ENCODE measurements around the gene ACKR1. TPM values are rescaled to one million over a fixed set of nuclear protein-coding genes. Genes with fewer than 3 reads are reported as not detected.

The ACKR1 gene
- total RNA-seq, 2 experiments from 2014 or later = not detected

GRCh38 chr1:159209061-159209460, 4.4 kb downstream of the ACKR1 start:
- no peak for DNase-seq
- CTCF ChIA-PET = interaction anchor here (1.2 to 7.8 kb wide), 4 partner anchors 12 to 76 kb away, joined by 4 to 112 read pairs (median 67); no protein-coding TSS in a partner anchor
- intact Hi-C loops (cut with micrococcal nuclease) = loop anchor here (10.0 kb wide), 1 partner anchor 704 kb away; no protein-coding TSS in a partner anchor
- Mint-ChIP-seq H3K9me3 (no peaks in the 10 kb centered on the region), H3K36me3 (no peaks in the 10 kb centered on the region), H3K27me3 (peaks cover 53% of the 10 kb centered on the region), H3K4me3 (no peak overlapping the region), H3K27ac (no peak overlapping the region), H3K4me1 (ENCODE audit: low read depth) (peaks cover 20% of the 10 kb centered on the region)
- POLR2A ChIA-PET = no interaction called here

- POLR2A ChIA-PET = no interaction called here
- peaks cover 46% of the 10 kb centered on the region for H3K27me3 Mint-ChIP-seq
- CTCF ChIA-PET = interaction anchor here (0.6 to 7.8 kb wide), 19 partner anchors 11 to 674 kb away, joined by 3 to 116 read pairs (median 4); no protein-coding TSS in a partner anchor
- intact Hi-C loops (cut with micrococcal nuclease) = loop anchor here (1.0 to 10.0 kb wide), 4 partner anchors 50 to 793 kb away; no protein-coding TSS in a partner anchor
- no peak overlapping the region for H3K4me3 Mint-ChIP-seq
- no peaks in the 10 kb centered on the region for H3K9me3 Mint-ChIP-seq
- DNase-seq = peak; percentile 70
- no peaks in the 10 kb centered on the region for H3K36me3 Mint-ChIP-seq
- H3K4me1 Mint-ChIP-seq (ENCODE audit: low read depth) = peaks cover 19% of the 10 kb centered on the region
- H3K27ac Mint-ChIP-seq = no peak overlapping the region
Observed at GRCh38 chr1:159211331-159212136, 6.9 kb downstream of the ACKR1 start.

- CTCF ChIA-PET = interaction anchor here (0.9 to 7.8 kb wide), 13 partner anchors 9 to 681 kb away, joined by 3 to 116 read pairs (median 7); no protein-coding TSS in a partner anchor
- no peak overlapping the region for H3K4me3 Mint-ChIP-seq
- POLR2A ChIA-PET = no interaction called here
- no peak for DNase-seq
- intact Hi-C loops (cut with micrococcal nuclease) = loop anchor here (5.0 to 10.0 kb wide), 2 partner anchors 680 to 792 kb away; no protein-coding TSS in a partner anchor
- peaks cover 9% of the 10 kb centered on the region for H3K4me1 Mint-ChIP-seq (ENCODE audit: low read depth)
- no peak overlapping the region for H3K27ac Mint-ChIP-seq
- H3K9me3 Mint-ChIP-seq = no peaks in the 10 kb centered on the region
- peaks cover 43% of the 10 kb centered on the region for H3K27me3 Mint-ChIP-seq
- no peaks in the 10 kb centered on the region for H3K36me3 Mint-ChIP-seq
Observed at GRCh38 chr1:159212596-159212995, 7.9 kb downstream of the ACKR1 start.

GRCh38 chr1:159214149-159214760, 9.6 kb downstream of the ACKR1 start:
- H3K27me3 Mint-ChIP-seq = peaks cover 29% of the 10 kb centered on the region
- DNase-seq = peak; percentile 54
- CTCF ChIA-PET = interaction anchor here (0.6 to 7.8 kb wide), 42 partner anchors 8 to 1634 kb away, joined by 3 to 116 read pairs (median 4); partner anchors contain the start of genes ACKR1 and AIM2

GRCh38 chr1:159218649-159219636, 14.3 kb downstream of the ACKR1 start:
- POLR2A ChIA-PET = no interaction called here

More at GRCh38 chr1:159214149-159214760, 9.6 kb downstream of the ACKR1 start:
- intact Hi-C loops (cut with micrococcal nuclease) = loop anchor here (5.0 to 10.0 kb wide), 2 partner anchors 678 to 791 kb away; no protein-coding TSS in a partner anchor
- POLR2A ChIA-PET = no interaction called here
- no peaks in the 10 kb centered on the region for H3K4me1 Mint-ChIP-seq (ENCODE audit: low read depth)
- no peaks in the 10 kb centered on the region for H3K36me3 Mint-ChIP-seq
- no peak overlapping the region for H3K27ac Mint-ChIP-seq
- H3K4me3 Mint-ChIP-seq = no peak overlapping the region
- H3K9me3 Mint-ChIP-seq = no peaks in the 10 kb centered on the region

GRCh38 chr1:159222075-159222865, 17.6 kb downstream of the ACKR1 start:
- no peak for DNase-seq
- H3K9me3 Mint-ChIP-seq = no peaks in the 10 kb centered on the region
- peaks cover 15% of the 10 kb centered on the region for H3K27me3 Mint-ChIP-seq
- ChIA-PET POLR2A (no interaction called here), CTCF (interaction anchor here (0.9 kb wide), 1 partner anchor 9 kb away, joined by 6 read pairs; no protein-coding TSS in a partner anchor)
- intact Hi-C loops (cut with micrococcal nuclease) = no loop called here
- no peak overlapping the region for H3K4me3 Mint-ChIP-seq
- H3K36me3 Mint-ChIP-seq = no peaks in the 10 kb centered on the region
- no peak overlapping the region for H3K27ac Mint-ChIP-seq
- no peaks in the 10 kb centered on the region for H3K4me1 Mint-ChIP-seq (ENCODE audit: low read depth)

More at GRCh38 chr1:159218649-159219636, 14.3 kb downstream of the ACKR1 start:
- Mint-ChIP-seq H3K9me3 (no peaks in the 10 kb centered on the region), H3K27ac (no peak overlapping the region), H3K36me3 (no peaks in the 10 kb centered on the region), H3K27me3 (peaks cover 16% of the 10 kb centered on the region), H3K4me1 (ENCODE audit: low read depth) (no peaks in the 10 kb centered on the region), H3K4me3 (no peak overlapping the region)
- DNase-seq = no peak
- intact Hi-C loops (cut with micrococcal nuclease) = loop anchor here (10.0 kb wide), 1 partner anchor 786 kb away; no protein-coding TSS in a partner anchor
- CTCF ChIA-PET = no interaction called here

- Mint-ChIP-seq H3K9me3 (no peaks in the 10 kb centered on the region), H3K4me3 (no peak overlapping the region), H3K27me3 (peaks cover 15% of the 10 kb centered on the region), H3K27ac (no peak overlapping the region), H3K36me3 (no peaks in the 10 kb centered on the region), H3K4me1 (ENCODE audit: low read depth) (no peaks in the 10 kb centered on the region)
- ChIA-PET POLR2A (no interaction called here), CTCF (no interaction called here)
- no peak for DNase-seq
- intact Hi-C loops (cut with micrococcal nuclease) = no loop called here
Observed at GRCh38 chr1:159223004-159223403, 18.3 kb downstream of the ACKR1 start.

- POLR2A ChIA-PET = no interaction called here
- H3K4me3 Mint-ChIP-seq = no peak overlapping the region
- H3K36me3 Mint-ChIP-seq = no peaks in the 10 kb centered on the region
- H3K27me3 Mint-ChIP-seq = peaks cover 14% of the 10 kb centered on the region
- no peak overlapping the region for H3K27ac Mint-ChIP-seq
- DNase-seq = no peak
- no peaks in the 10 kb centered on the region for H3K9me3 Mint-ChIP-seq
- CTCF ChIA-PET = interaction anchor here (0.6 to 2.0 kb wide), 2 partner anchors 8 to 15 kb away, joined by 3 to 5 read pairs; no protein-coding TSS in a partner anchor
- intact Hi-C loops (cut with micrococcal nuclease) = no loop called here
- H3K4me1 Mint-ChIP-seq (ENCODE audit: low read depth) = no peaks in the 10 kb centered on the region
Observed at GRCh38 chr1:159228554-159228953, 23.9 kb downstream of the ACKR1 start.

GRCh38 chr1:159229260-159229885, 24.7 kb downstream of the ACKR1 start:
- Mint-ChIP-seq H3K4me1 (ENCODE audit: low read depth) (no peaks in the 10 kb centered on the region), H3K4me3 (no peak overlapping the region), H3K9me3 (no peaks in the 10 kb centered on the region), H3K27me3 (peaks cover 13% of the 10 kb centered on the region), H3K36me3 (no peaks in the 10 kb centered on the region), H3K27ac (no peak overlapping the region)
- intact Hi-C loops (cut with micrococcal nuclease) = no loop called here
- CTCF ChIA-PET = interaction anchor here (1.1 to 2.0 kb wide), 2 partner anchors 14 to 16 kb away, joined by 3 to 5 read pairs; no protein-coding TSS in a partner anchor
- POLR2A ChIA-PET = no interaction called here
- DNase-seq = no peak

- Mint-ChIP-seq H3K27me3 (peaks cover 14% of the 10 kb centered on the region), H3K4me3 (no peak overlapping the region), H3K36me3 (no peaks in the 10 kb centered on the region), H3K27ac (no peak overlapping the region), H3K4me1 (ENCODE audit: low read depth) (no peaks in the 10 kb centered on the region), H3K9me3 (no peaks in the 10 kb centered on the region)
- DNase-seq = no peak
- intact Hi-C loops (cut with micrococcal nuclease) = no loop called here
- ChIA-PET POLR2A (no interaction called here), CTCF (interaction anchor here (1.1 to 2.0 kb wide), 2 partner anchors 14 to 16 kb away, joined by 3 to 5 read pairs; no protein-coding TSS in a partner anchor)
Observed at GRCh38 chr1:159229896-159230295, 25.2 kb downstream of the ACKR1 start.
